T-helper 2 cell (primary cell): ENCODE data around the gene CCL18.
"Not testable (repeated sequence)": the region's sequence is repeated elsewhere in the genome, so short reads cannot be mapped to it uniquely, and the experiment has no call there.

ENCODE experiments used
- DNase-seq, 5 experiments: peaks; one replicate each; pipeline versions ENCODE4 v3.0.0 to v3.0.0-alpha.2; 2012 to 2022

The CCL18 gene

GRCh38 chr17:36072431-36073121, 8.5 kb downstream of the CCL18 start:
- peak in 3 of 5 experiments; percentile 35 to 63 (median 52) for DNase-seq

GRCh38 chr17:36074365-36074764, 10.3 kb downstream of the CCL18 start:
- DNase-seq, result peak in 1 of 5 experiments; percentile 78

- DNase-seq, result peak in 1 of 5 experiments; percentile 40
These were observed 17.8 kb downstream of the CCL18 start for GRCh38 chr17:36081681-36082471.

DNA sequence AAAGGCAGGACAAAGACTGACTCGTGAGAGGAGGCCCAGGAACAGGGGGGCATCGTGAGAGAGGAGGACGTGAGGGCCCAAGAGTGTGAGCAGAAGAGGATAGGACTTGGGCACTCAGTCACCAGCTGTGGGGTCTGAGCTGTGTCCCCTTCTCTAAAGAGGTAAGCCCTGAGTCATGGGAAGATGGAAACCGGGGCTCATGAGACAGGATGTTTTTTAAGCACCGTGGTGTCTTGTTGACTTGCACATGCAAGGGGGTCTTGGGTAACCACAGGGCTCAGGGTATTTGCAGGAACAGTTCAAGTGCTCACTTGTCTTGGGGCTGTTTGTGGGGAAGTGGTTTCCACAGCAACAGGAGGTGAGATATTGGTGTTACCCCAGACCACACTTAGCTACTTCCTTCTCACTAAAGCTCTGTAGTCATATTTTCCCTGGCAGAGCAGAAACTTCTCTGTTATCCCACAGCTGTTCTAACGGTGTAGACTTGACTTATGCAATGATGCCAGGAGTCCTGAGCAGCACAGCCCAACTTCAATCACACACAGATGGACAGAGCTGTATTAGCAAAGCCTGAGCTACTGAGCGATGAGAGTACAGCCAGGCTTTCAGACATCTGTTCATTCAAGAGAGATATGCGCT, 18.5 kb downstream of the CCL18 start:
- DNase-seq, result peak in 2 of 5 experiments; percentile 86 to 90

GRCh38 chr17:36083691-36084090, 19.6 kb downstream of the CCL18 start:
- DNase-seq, result not testable (repeated sequence)

DNA sequence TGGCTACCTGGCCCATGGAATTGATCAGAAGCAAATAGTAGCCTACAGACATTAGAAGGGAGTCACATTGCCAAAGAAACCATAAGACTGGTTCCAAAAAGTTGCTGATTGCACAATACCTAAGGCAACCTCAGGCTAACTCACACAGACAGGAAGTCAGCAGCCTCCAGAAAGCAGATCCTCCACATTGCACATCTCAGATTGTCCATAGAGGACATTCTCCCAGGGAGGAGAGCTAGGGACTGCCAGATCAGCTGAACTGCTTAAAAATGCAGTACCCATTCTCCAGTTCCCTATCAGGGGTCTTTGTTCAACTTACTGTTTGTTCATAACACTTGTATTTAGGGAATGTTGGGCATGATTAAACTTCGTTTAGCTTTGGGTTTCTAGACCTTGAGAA, 21.7 kb downstream of the CCL18 start:
- DNase-seq, result peak in 1 of 5 experiments; percentile 47

DNA sequence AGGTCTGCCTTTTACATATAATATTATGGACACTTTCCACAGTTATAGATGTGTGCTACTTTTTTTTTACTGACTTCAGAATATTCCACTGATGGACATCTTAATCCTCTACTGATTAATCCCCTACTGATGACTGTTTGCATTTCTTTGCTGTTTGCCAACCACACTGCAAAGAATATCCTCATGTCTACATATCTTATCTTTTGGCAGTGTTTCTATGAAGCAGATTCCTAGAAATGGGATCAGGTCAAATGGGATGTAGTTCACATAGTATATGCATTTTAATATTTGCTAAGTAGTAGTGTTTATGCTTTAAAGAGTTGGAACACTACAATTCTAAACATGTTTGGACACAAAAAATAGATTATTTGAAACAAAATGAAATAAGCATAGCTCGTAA, 22.7 kb downstream of the CCL18 start:
- no peak for DNase-seq

DNA sequence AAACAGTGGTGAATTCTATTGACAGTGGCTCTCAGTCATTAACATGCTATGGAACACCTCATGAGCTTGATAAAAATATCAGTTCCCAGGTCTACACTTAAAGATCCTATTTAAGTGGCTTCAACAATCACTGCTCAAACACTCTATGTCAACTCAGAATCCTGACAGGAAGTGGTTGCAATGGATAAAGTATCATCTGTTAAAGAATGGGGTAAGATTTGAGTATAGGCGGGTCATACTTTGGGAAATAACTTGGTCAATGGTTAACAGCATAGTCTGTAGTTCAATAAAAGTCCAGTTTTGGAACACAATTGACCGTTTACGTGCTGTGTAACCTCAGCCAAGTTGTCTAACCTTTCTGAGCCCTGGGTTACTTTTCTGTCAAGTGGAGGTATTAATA, 23.4 kb downstream of the CCL18 start:
- not testable (repeated sequence) for DNase-seq

DNA sequence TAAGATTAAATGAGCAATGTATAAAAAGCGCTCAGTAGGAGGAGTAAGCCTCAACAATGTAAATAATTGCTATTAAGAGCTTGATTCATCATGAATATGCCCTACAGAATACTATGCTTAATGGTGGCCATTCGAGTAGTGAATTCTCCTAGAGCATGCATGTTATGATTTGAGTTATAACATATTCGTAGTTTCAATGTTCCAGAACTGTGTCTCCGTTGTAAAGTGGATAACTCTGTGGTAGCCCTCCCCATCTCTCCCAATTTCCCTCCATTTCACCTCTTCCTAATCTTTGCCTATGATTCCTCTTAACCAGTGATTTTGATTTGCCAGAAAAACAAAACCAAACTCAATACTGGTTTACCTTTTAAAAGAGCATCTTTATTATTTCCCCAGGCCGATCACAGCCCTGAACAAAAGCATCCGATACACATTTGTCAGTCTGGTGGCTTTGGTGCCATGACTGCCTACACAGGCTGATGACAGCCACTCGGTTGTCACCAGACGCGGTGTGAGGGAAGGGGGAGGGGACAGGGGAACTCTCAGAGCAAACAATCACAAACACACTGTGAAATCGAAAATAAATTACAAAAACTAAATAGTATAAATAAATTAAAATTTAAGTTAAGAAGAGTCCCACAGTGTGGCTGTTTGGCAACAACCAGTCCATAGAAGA, 24.0 kb downstream of the CCL18 start:
- peak in 1 of 5 experiments; percentile 37 for DNase-seq

- no peak for DNase-seq
These were observed 24.7 kb downstream of the CCL18 start for GRCh38 chr17:36088670-36089338.

DNA sequence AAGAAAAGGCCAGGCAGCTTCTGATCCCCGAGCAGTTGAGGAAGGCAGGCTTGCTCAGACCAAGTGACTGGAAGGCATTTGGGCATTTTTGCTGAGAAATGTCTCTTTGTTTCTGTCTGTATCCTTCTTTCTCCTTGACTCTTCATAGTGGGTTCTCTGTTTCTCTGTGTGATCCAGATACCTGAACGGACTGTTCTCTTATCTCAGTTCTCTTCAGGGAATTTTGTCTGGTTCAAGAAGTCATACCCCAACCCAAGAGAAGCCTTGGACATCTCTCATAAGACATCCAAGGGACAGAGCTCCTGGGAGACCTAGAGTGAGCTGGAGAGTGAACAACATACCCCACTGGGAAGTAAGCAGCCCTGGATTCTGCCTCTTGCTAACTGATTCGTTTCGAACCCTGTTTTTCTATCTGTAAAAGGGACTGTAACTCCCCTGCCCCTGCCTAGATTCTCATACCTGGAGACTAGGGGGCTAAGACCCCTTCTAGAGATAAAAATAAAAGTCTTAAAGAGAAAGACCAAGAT, 25.3 kb downstream of the CCL18 start:
- no peak for DNase-seq

GRCh38 chr17:36089888-36090836, 26.1 kb downstream of the CCL18 start, which contains the start of gene CCL3:
Gene CCL3 (minus strand): TSS chr17:36090143. CDS start chr17:36090058, 85 bp downstream.
- DNase-seq, result peak in 2 of 5 experiments; percentile 35 to 42

DNA sequence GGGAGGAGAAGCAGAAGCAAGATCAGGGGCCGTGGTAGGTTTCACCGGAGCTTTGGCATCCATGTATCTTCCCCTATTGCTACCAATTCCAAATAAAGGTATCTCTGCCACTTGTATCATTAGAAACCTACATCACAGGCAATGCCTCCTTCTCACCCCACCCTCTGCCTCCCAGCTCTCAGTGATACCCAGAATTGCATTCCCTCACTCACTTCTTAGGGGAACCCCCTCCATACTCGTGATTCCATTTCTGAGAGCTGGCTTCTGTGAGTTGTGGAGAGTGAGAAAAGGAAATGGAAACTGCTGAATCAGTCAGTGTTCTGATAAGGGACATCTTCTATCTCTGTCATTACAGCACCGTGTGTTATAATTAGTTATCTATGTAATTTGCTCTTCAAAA, 28.2 kb downstream of the CCL18 start:
- peak in 1 of 5 experiments; percentile 32 for DNase-seq

- DNase-seq, result not testable (repeated sequence)
These were observed 28.6 kb downstream of the CCL18 start for GRCh38 chr17:36092715-36093114.

- no peak for DNase-seq
These were observed 30.2 kb downstream of the CCL18 start for GRCh38 chr17:36094232-36094631.

GRCh38 chr17:36094746-36095145, 30.7 kb downstream of the CCL18 start:
- DNase-seq, result no peak

DNA sequence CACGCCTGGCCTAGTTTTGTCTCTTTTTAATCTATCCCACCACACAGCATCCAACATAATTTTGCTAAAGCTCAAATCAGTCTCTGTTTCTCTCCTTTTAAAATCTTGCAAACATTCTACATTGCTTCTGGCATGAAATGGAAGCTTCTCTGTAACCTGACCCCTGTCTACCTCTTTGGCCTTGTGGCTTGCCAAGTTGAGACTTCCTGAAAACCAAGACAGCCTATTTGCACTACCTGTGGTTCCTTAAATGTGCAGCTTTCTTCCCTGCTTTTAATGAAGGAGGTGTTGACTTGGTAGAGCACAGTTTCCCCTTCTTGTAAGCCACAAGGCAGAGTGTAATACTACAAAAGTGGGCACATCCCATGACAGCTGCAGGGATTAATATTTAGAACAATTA, 31.9 kb downstream of the CCL18 start:
- DNase-seq, result no peak

DNA sequence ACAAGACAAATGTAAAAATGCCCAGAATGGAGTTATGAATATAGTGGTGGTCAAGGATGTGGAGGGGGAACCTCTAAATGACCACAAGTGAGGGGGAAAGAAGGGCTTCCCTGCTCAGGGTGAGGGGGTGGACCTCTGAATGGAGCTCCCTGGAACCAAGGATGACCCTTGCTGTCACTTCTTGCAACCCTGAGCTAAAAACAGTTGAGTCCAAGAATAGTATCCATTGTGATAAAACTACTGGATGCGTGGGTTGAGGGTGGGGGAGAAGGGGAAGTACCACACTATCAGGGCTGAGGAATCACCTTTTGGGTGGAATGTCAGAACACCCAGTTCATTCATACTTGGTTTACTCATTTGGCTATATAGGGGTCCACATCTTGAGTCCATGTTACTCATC, 34.9 kb downstream of the CCL18 start:
- DNase-seq, result not testable (repeated sequence)

DNA sequence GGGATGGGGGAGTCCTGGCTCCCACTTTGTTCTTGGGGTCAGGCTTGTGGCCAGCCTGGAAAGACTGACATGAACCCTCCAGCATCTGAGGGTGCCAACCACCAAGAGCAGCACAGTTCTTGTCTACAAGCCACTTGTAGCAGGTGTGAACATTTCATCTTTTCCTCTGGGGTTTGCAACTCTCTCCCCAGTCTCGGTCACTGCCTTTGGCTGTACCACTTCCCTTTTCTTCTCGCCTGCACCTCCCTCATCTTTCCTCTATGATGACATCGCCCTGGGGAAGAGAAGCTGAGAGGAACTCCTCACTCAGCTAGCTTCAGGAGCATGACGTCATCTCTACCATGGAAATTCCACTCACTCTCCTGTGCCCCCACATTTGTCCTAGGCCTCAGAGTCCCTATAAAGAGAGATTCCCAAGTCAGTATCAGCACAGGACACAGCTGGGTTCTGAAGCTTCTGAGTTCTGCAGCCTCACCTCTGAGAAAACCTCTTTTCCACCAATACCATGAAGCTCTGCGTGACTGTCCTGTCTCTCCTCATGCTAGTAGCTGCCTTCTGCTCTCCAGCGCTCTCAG, 39.4 kb downstream of the CCL18 start, which contains the start of gene CCL4:
Gene CCL4 (plus strand): TSS at position 427 of the 575 bp plus-strand sequence. CDS start 79 bp downstream, at position 506.
- peak in 2 of 5 experiments; percentile 27 to 81 for DNase-seq

DNA sequence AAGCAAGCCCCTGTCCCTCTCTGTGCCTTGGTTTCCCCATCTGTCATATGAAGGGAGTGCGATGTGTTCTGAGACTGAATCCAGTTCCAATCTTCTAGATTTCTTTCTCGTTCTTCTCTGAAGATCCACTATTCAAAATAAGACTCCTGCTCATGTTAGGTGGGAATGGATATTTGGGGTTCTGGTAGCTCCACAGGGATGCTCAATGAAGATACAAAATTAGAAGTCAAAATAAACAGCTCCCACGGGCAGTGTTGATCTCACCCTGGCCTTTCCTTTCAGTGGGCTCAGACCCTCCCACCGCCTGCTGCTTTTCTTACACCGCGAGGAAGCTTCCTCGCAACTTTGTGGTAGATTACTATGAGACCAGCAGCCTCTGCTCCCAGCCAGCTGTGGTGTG, 40.2 kb downstream of the CCL18 start:
- DNase-seq, result not testable (repeated sequence)
